Keratinocyte (primary cell): ENCODE data around the gene USP46.

Experiments
- EZH2 ChIP-seq: IDR thresholded peaks from one replicate; pipeline ENCODE4 v1.6.1; 2012; ENCODE audit warnings: inconsistent platforms, mild to moderate bottlenecking, low read length, moderate library complexity
- TF ChIP-seq, protein P1 (sequence below), 3 experiments: IDR thresholded peaks in 1 of 3; conservative IDR thresholded peaks in 1 of 3; optimal IDR thresholded peaks in 1 of 3; 2 replicates in 2 of 3; 3 replicates in 1 of 3; pipeline versions ENCODE3 to v1.5.1; 2011; ENCODE audit warnings: low read length in 3 of 3, mild to moderate bottlenecking in 3 of 3, moderate library complexity in 2 of 3, control low read depth in 1 of 3, inconsistent platforms in 1 of 3; ENCODE audit not compliant: insufficient read depth in 2 of 3; ENCODE audit errors: extremely low read depth in 1 of 3

DNA sequence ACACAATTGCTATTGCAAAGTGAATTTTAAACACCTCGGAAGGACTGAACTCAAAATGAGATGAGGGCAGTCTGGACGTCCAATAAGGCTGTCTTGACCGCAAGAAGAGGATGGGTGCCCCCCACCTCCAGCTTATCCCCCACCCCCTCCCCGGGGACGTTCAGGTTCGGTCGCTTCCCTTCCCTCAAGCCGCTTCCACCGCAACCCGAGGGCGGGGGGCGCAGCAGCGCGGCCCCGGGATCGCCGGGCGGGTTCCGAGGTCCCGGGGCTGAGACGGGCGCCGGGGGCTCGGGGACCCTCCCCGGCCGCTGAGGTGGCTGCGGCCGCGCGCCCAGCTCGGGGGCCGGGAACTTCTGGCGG, 480 bp downstream of the USP46 start:
- TF ChIP-seq, protein P1, sequence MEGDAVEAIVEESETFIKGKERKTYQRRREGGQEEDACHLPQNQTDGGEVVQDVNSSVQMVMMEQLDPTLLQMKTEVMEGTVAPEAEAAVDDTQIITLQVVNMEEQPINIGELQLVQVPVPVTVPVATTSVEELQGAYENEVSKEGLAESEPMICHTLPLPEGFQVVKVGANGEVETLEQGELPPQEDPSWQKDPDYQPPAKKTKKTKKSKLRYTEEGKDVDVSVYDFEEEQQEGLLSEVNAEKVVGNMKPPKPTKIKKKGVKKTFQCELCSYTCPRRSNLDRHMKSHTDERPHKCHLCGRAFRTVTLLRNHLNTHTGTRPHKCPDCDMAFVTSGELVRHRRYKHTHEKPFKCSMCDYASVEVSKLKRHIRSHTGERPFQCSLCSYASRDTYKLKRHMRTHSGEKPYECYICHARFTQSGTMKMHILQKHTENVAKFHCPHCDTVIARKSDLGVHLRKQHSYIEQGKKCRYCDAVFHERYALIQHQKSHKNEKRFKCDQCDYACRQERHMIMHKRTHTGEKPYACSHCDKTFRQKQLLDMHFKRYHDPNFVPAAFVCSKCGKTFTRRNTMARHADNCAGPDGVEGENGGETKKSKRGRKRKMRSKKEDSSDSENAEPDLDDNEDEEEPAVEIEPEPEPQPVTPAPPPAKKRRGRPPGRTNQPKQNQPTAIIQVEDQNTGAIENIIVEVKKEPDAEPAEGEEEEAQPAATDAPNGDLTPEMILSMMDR (optimal IDR thresholded peaks at IDR 0.05 in 1 of 3, IDR thresholded peaks at IDR 0.05 in 1 of 3, conservative IDR thresholded peaks at IDR 0.05 in 1 of 3; ENCODE audit: extremely low read depth in 1 of 3, insufficient read depth in 2 of 3, low read length in 3 of 3): no peak
- no peak for TF ChIP-seq EZH2
